ES-I3 (cell line): ENCODE results near the gene BICD1.

Experiments used
- H3K36me3 ChIP-seq: 2 replicates; pipeline ENCODE4 v1.6.1; 2013; ENCODE audit warnings: mild to moderate bottlenecking, low read length, control low read depth, moderate library complexity; ENCODE audit not compliant: insufficient read depth
- H3K4me1 ChIP-seq: 2 replicates; pipeline ENCODE4 v1.6.1; 2013; ENCODE audit warnings: mild to moderate bottlenecking, control low read depth, low read length; ENCODE audit not compliant: insufficient read depth
- H3K9ac ChIP-seq: 2 replicates; pipeline ENCODE4 v1.6.1; 2013; ENCODE audit warnings: low read depth, mild to moderate bottlenecking, low read length, moderate library complexity
- H3K9me3 ChIP-seq: 2 replicates; pipeline ENCODE4 v1.6.1; 2013; ENCODE audit warnings: mild to moderate bottlenecking, low read length, moderate library complexity; ENCODE audit not compliant: control insufficient read depth, insufficient read depth

Gene BICD1

DNA sequence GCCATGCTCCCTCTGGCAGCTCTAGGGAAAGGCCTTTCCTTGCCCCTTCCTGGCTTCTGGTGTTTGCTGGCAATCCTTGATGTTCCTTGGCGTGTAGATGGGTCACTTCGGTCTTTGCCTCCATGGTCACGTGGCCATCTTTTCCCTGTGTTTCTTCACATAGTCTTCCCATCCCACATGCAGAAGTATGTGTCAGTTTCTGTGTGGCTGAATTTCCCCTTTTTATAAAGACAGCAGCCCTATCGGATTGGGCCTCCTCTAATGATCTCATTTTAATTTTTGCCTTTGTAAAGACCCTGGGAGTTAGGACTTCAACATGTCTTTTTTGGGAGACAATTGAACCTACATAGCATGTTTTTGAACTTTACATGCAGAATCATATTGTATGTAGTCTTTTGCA, 185.5 kb downstream of the BICD1 start:
- Histone ChIP-seq H3K4me1 (no peaks in the 10 kb centered on the region), H3K36me3 (peaks cover 7% of the 10 kb centered on the region; the same call in 1 of the 2 replicates), H3K9ac (no peak overlapping the region), H3K9me3 (no peaks in the 10 kb centered on the region; the same call in 1 of the 2 replicates)

- Histone ChIP-seq H3K36me3 (peaks cover 8% of the 10 kb centered on the region; the same call in 1 of the 2 replicates), H3K9me3 (no peaks in the 10 kb centered on the region; the same call in 1 of the 2 replicates), H3K4me1 (no peaks in the 10 kb centered on the region), H3K9ac (no peak overlapping the region)
Measured at GRCh38 chr12:32293808-32294419, 187.3 kb downstream of the BICD1 start.

- Histone ChIP-seq H3K36me3 (peaks cover 8% of the 10 kb centered on the region; the same call in 1 of the 2 replicates), H3K9ac (no peak overlapping the region), H3K4me1 (no peaks in the 10 kb centered on the region), H3K9me3 (no peaks in the 10 kb centered on the region)
Measured at GRCh38 chr12:32296567-32296966, 189.9 kb downstream of the BICD1 start.

- Histone ChIP-seq H3K4me1 (no peaks in the 10 kb centered on the region), H3K9ac (no peak overlapping the region), H3K36me3 (peaks cover 8% of the 10 kb centered on the region; the same call in 1 of the 2 replicates), H3K9me3 (no peaks in the 10 kb centered on the region)
Measured at GRCh38 chr12:32298917-32299316, 192.3 kb downstream of the BICD1 start.

- H3K36me3 ChIP-seq: peaks cover 11% of the 10 kb centered on the region; the same call in 1 of the 2 replicates
Measured at GRCh38 chr12:32301216-32301615, 194.6 kb downstream of the BICD1 start.

GRCh38 chr12:32302218-32303173, 195.8 kb downstream of the BICD1 start:
- Histone ChIP-seq H3K36me3 (peaks cover 3% of the 10 kb centered on the region; the same call in 1 of the 2 replicates), H3K4me1 (no peaks in the 10 kb centered on the region), H3K9me3 (no peaks in the 10 kb centered on the region), H3K9ac (no peak overlapping the region)

More at GRCh38 chr12:32301216-32301615, 194.6 kb downstream of the BICD1 start:
- Histone ChIP-seq H3K9me3 (no peaks in the 10 kb centered on the region), H3K9ac (no peak overlapping the region), H3K4me1 (no peaks in the 10 kb centered on the region)

DNA sequence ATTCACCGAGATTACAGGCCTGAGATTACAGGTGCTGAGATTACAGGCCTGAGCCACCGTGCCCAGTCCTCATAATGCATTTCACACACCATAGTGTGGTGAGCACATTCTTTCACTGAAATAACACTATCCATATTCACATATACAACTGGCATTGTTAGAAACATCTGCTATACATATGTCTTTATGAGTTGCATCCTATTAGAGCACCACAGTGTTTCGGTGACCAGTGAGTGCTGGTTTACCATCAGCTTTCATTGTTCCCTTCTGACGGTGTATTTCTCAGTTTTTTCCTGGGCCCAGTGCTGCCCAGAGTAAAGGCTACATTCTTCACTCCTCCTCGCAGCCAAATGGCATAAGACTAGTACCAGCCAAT, 196.5 kb downstream of the BICD1 start:
- H3K9ac ChIP-seq: no peak overlapping the region
- H3K9me3 ChIP-seq: no peaks in the 10 kb centered on the region
- H3K4me1 ChIP-seq: no peaks in the 10 kb centered on the region
- H3K36me3 ChIP-seq: peaks cover 6% of the 10 kb centered on the region; the same call in 1 of the 2 replicates

GRCh38 chr12:32305163-32305562, 198.5 kb downstream of the BICD1 start:
- H3K9ac ChIP-seq: no peak overlapping the region
- peaks cover 7% of the 10 kb centered on the region; the same call in 1 of the 2 replicates for H3K36me3 ChIP-seq
- no peaks in the 10 kb centered on the region for H3K4me1 ChIP-seq
- H3K9me3 ChIP-seq: no peaks in the 10 kb centered on the region

GRCh38 chr12:32307326-32307725, 200.7 kb downstream of the BICD1 start:
- Histone ChIP-seq H3K36me3 (peaks cover 7% of the 10 kb centered on the region; the same call in 1 of the 2 replicates), H3K9ac (no peak overlapping the region)

DNA sequence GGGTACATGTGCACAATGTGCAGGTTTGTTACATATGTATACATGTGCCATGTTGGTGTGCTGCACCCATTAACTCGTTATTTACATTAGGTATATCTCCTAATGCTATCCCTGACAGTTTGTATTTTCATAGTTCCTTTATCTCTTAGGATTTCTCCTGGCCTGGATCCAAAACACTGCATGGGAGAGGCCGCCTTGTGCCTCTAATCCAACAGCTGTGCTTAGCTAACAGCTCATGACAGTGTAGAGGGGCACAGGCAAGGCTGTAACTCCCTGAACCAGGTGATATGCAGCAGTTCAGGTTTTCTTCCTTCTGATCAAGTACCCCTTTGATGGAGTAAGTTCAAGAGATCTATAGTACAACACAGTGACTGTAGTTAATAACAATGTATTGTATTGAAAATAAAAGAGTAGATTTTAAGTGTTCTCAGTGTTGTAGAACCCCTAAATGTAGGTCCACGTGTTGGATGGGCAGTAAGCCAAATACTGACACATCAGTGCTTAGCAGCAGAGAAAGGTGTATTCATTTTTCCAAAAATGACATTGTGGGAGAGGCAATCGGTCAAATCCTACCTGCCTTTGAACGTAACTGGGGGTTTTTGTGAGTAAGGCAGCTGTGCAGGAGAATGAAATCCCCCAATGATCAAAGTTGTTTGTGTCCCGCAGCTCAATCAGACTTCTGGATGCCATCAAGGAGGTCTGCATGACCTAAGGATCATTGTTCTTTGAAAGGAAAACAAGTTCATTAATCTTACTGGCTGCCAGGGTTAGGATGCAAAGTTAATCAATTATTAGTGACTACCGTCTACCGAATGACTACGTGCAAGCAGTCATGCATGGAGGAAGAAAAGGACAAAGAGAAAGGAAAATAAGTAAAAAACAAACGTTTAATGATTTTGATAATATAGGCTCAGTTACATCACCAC, 203.4 kb downstream of the BICD1 start:
- H3K36me3 ChIP-seq: peaks cover 7% of the 10 kb centered on the region; the same call in 1 of the 2 replicates
- H3K9ac ChIP-seq: no peak overlapping the region
- no peaks in the 10 kb centered on the region for H3K9me3 ChIP-seq
- no peaks in the 10 kb centered on the region for H3K4me1 ChIP-seq

More at GRCh38 chr12:32307326-32307725, 200.7 kb downstream of the BICD1 start:
- Histone ChIP-seq H3K4me1 (no peaks in the 10 kb centered on the region), H3K9me3 (no peaks in the 10 kb centered on the region)

DNA sequence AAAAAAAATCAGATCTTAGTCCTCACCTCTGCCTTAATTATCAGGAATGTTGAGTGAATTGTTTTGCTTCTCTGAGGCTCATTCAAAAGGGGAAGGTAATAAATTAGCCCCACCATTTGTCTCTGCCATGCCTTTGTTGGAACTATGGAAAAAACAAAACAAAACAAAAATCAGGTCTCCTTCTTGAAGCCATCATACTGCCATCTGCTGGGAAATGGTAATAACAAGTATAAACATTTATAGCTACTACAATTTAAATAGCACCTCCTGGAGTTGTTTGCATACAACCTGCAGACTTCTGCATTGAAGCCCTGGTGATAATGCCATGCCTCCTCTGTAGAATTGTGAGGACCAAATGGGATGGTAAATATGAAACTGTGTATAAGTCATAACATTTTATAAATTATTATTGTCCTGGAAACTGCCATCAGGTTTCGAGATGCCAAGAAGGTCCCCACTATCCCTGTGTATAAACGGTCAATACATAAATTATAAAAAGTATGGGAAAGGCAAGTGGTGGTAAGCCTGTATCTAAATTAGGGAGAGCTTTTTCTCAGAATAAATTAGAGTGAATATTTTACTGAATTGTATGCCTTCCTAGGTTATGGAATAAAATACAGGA, 205.5 kb downstream of the BICD1 start:
- no peak overlapping the region for H3K9ac ChIP-seq
- 0 out of 2 replicates have a peak, but pooled peaks cover 4% of the 10 kb centered on the region for H3K36me3 ChIP-seq
- H3K9me3 ChIP-seq: no peaks in the 10 kb centered on the region
- H3K4me1 ChIP-seq: no peaks in the 10 kb centered on the region

DNA sequence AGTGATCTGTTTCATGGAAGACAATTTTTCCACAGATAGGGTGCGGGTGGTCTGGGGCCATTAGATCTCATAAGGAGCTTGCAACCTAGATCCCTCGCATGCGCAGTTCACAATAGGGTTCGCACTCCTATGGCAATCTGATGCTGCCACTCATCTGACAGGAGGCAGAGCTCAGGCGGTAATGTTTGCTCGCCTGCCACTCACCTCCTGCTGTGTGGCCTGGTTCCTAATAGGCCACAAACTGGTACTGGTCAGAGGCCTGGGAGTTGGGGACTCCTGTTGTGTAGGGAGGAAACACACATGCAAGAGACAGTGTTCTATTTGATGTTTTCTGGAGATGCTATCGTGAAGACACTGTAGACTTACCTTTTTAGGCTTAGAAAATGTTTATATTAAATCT, 215.7 kb downstream of the BICD1 start:
- no peak overlapping the region for H3K9ac ChIP-seq
- H3K36me3 ChIP-seq: peaks cover 2% of the 10 kb centered on the region
- H3K9me3 ChIP-seq: no peaks in the 10 kb centered on the region
- H3K4me1 ChIP-seq: no peaks in the 10 kb centered on the region

GRCh38 chr12:32331133-32331532, 224.5 kb downstream of the BICD1 start:
- Histone ChIP-seq H3K9ac (no peak overlapping the region), H3K4me1 (no peaks in the 10 kb centered on the region; the same call in 1 of the 2 replicates), H3K9me3 (no peaks in the 10 kb centered on the region), H3K36me3 (peaks cover 20% of the 10 kb centered on the region)
